ES-I3 (cell line): ENCODE data around the gene RTRAF.

Experiments
- H3K36me3 ChIP-seq: 2 replicates; pipeline ENCODE4 v1.6.1; 2013; ENCODE audit warnings: mild to moderate bottlenecking, low read length, control low read depth, moderate library complexity; ENCODE audit not compliant: insufficient read depth
- H3K4me1 ChIP-seq: 2 replicates; pipeline ENCODE4 v1.6.1; 2013; ENCODE audit warnings: mild to moderate bottlenecking, control low read depth, low read length; ENCODE audit not compliant: insufficient read depth
- H3K9ac ChIP-seq: 2 replicates; pipeline ENCODE4 v1.6.1; 2013; ENCODE audit warnings: low read depth, mild to moderate bottlenecking, low read length, moderate library complexity
- H3K9me3 ChIP-seq: 2 replicates; pipeline ENCODE4 v1.6.1; 2013; ENCODE audit warnings: mild to moderate bottlenecking, low read length, moderate library complexity; ENCODE audit not compliant: control insufficient read depth, insufficient read depth

RTRAF gene

DNA sequence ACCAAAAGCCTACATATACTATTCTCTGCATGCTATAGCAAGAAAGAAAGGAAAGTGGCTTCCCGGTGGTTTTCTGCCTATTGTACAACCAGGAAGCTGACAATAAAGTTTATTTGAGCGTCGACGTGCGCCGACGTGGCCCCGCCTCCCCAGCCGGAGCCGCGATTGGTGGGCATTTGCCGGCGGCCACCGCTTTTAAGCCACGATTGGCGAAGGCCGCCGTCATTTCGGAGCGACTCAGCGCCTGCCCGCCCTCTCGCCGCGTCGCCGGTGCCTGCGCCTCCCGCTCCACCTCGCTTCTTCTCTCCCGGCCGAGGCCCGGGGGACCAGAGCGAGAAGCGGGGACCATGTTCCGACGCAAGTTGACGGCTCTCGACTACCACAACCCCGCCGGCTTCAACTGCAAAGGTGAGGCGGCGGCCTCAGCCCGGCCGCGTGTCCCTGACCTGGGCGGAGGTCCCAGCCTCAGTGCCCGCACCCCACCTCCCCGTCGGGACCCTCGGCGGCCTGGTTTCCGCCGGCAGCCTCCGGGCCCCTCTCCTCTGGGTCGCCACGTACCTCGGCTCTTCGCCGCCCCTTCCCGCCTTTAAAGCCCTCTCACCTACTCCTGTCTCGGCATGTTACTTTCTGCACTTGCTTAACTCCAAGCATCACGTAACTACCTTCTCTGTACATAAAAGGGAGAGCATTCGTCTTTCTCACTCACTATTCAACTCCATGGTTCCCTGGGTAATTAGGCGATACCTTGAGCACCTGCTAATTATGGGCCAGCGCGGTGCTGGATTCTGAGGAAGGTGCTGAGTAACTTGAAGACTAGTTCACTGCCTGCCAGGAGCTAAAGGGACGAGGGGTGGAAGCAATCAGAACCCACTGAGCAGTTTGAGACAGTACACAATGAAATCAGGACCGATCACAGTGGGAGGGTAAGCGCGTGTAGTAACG, at the start of gene RTRAF:
Gene RTRAF (plus strand): TSS at position 254 of the 942 bp plus-strand sequence. CDS start 94 bp downstream, at position 348.
- Histone ChIP-seq H3K9me3 (no peaks in the 10 kb centered on the region), H3K9ac (peak within 1 kb of the TSS; percentile 86), H3K4me1 (no peaks in the 10 kb centered on the region), H3K36me3 (peaks cover 4% of the 10 kb centered on the region)

DNA sequence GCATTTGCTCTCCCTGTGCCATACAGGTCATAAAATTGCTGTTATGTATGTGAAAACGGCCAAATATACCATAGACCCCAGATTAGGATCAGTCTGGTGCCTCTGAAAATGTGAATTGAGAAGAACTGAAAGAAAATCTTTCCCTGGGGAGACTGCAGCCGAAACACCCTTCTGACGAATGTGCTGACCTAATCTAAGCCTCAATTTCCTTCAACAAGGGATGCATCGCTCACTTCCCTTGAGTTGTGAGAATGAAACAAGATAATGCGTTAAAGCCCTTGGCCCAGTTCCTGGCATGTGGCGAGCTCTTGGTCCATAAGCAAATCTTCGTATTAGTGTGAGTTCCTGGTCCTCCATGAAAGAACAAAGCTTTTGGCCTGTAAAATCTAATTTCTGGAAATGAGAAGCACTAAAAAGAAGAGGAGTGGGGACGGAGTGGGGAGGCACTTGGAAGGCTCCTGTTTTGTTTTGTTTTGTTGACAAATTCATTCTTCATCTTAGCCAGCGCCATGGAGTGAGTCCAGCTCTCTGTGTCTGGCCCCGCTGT, 49.5 kb upstream of the RTRAF start:
- H3K4me1 ChIP-seq, result peaks cover 4% of the 10 kb centered on the region; the same call in 1 of the 2 replicates
- no peaks in the 10 kb centered on the region for H3K36me3 ChIP-seq
- H3K9ac ChIP-seq, result no peak overlapping the region
- H3K9me3 ChIP-seq, result no peaks in the 10 kb centered on the region

DNA sequence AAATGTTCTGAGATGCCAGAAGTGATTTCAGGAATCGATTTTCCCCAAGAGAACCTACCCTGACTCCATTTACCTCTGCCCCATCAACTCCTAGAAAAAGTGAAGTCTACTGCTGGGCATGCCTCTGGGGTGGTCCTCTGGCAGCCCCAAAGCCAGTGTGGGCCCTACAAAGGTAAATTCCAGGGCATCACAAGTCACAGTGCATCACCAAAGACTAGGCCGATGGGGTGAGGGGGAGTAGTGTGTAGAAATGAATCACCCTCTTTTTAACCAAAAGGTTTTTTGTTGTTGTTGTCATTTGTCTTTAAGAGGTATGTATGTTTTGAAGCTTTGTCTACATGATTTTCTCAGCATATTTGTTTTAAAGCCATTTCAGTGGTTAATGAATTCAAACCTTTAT, 46.4 kb upstream of the RTRAF start:
- no peaks in the 10 kb centered on the region for H3K9me3 ChIP-seq

DNA sequence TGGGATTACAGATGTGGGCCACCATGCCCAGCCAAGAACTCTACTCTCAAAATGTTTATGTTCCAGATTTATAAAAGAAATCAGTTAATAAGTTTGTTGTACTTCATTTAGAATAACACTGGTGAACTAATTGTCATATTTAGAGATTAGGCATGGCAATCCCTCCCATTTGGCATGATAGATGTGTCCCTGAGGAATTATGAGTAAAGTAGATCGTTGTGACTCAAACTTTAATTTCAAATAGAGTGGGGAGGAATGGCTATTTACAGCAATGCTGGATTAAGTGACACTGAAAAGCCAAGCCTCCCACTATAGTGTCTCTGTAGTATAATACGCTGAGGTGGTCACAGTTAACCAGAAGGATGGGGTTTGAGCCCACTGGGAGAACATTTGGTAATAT, 39.3 kb upstream of the RTRAF start:
- H3K9me3 ChIP-seq, result no peaks in the 10 kb centered on the region
- H3K9ac ChIP-seq, result no peak overlapping the region
- H3K4me1 ChIP-seq, result no peaks in the 10 kb centered on the region
- no peaks in the 10 kb centered on the region; the same call in 1 of the 2 replicates for H3K36me3 ChIP-seq

More for the DNA sequence above, 46.4 kb upstream of the RTRAF start:
- no peaks in the 10 kb centered on the region; the same call in 1 of the 2 replicates for H3K36me3 ChIP-seq
- H3K9ac ChIP-seq, result no peak overlapping the region
- peaks cover 4% of the 10 kb centered on the region; the same call in 1 of the 2 replicates for H3K4me1 ChIP-seq

DNA sequence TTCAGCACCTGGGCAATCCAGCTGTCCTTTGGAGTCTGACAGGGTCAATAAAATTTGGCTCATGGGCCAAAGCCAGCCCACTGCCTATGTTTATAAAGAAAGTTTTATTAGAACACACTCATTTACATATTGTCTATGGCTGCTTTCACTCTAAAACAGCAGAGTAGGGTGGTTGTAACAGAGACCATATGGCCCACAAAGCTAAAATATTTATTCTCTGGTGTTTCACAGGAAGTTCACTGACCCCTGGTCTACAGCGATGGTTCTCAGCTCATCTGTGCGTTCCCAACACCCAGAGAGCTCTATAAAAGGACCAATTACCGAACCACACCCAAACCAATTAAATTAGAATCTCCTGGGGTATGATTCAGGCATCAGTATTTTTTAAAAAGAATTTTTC, 37.7 kb upstream of the RTRAF start:
- H3K9ac ChIP-seq, result no peak overlapping the region
- no peaks in the 10 kb centered on the region for H3K9me3 ChIP-seq
- no peaks in the 10 kb centered on the region for H3K4me1 ChIP-seq
- no peaks in the 10 kb centered on the region for H3K36me3 ChIP-seq

DNA sequence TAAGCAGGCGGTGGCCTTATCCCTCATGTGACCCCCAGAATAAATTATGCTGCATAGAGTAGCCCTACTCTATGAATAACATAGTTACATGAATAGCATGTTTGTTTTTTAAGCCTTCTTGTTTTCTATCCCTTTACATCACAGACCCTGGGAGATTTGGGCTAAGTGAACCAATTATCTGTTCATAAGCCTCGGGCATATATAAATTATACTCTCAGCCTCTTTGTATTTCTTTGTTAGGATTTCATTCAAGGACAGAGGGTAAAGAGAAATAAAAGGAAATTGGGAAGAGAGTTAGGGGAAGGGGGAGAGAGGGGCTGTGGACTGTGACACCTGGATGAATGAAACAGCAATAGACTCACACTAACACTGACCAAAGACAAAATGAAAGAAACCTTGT, 35.3 kb upstream of the RTRAF start:
- Histone ChIP-seq H3K36me3 (no peaks in the 10 kb centered on the region), H3K4me1 (no peaks in the 10 kb centered on the region), H3K9me3 (no peaks in the 10 kb centered on the region), H3K9ac (no peak overlapping the region)

DNA sequence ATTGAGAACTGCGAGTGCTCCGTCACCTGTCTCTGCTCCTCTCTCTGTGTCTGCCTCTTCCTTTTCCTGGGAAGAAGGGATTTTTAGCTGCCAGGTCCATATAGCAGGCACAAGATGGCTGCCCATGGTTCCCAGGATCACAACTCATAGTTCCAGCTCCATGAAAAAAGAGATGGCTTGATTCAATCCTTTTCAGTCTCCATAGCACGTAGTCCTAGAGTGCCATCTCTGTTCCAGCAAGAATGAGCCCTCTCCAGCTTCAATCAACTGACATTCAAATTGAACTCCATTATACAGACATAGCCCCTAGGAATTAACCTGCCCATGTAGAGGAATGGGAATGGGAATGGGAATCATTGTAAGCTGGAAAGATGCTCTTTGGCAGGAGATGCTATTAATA, 34.7 kb upstream of the RTRAF start:
- Histone ChIP-seq H3K9ac (no peak overlapping the region), H3K4me1 (no peaks in the 10 kb centered on the region), H3K9me3 (no peaks in the 10 kb centered on the region), H3K36me3 (no peaks in the 10 kb centered on the region; the same call in 1 of the 2 replicates)

DNA sequence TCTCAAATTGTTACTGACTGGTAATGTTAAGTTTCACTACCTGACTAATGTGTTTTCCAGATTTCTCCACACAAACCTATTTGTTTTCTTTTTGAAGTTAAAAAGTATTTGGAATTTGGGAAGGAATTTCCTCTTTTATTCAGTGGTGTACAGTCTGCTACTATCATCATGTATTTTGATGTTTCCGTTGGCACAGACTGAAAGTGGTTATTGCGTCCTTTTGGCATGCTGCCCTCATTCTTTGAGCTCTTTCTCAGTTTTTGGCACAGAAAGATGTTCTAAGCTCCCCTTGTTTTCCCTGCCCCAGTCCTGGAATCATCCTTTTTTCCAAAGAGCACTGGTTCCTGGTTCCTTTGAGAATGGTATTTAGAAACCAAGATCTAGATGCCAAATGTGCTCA, 31.4 kb upstream of the RTRAF start:
- H3K4me1 ChIP-seq, result no peaks in the 10 kb centered on the region
- H3K36me3 ChIP-seq, result no peaks in the 10 kb centered on the region; the same call in 1 of the 2 replicates
- H3K9ac ChIP-seq, result no peak overlapping the region
- H3K9me3 ChIP-seq, result no peaks in the 10 kb centered on the region

DNA sequence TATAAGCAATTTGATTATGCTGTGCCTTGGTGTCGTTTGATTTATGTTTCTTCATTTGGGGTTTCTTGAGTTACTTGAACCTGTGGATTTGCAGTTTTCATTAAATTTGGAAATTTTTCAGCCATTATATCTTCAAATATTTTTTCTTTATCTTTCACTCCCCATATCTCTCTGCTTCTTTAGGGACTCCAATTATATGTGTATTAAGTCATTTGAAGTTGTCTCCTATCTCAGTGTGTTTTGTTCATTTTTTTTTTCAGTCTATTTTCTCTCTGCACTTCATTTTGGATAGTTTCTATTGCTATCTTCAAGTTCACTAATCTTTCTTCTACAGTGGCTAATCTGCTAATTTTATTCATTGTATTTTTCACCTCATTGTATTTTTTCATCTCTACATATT, 29.4 kb upstream of the RTRAF start:
- no peaks in the 10 kb centered on the region; the same call in 1 of the 2 replicates for H3K36me3 ChIP-seq

DNA sequence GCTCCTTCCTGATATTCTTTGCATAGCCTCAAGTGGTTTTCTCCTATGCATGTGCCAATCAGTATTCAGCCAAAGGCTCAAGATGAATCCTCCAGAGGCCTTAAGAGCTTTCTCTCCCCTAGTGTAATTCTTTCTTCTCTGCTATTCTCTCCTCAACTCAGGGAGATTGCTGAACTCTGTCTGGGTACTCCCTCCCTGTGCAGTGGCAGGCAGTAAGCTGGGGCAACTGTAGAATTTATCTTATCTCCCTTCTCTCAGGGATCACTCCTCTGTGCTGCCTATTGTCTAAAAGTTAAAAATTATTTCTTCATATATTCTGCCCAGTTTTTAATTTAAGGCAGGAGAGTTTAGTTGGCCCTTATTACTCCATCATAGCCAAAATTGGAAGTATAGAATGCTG, 28.5 kb upstream of the RTRAF start:
- Histone ChIP-seq H3K9me3 (no peaks in the 10 kb centered on the region), H3K36me3 (no peaks in the 10 kb centered on the region; the same call in 1 of the 2 replicates), H3K9ac (no peak overlapping the region), H3K4me1 (no peaks in the 10 kb centered on the region)

More for the DNA sequence above, 29.4 kb upstream of the RTRAF start:
- Histone ChIP-seq H3K9me3 (no peaks in the 10 kb centered on the region), H3K4me1 (no peaks in the 10 kb centered on the region), H3K9ac (no peak overlapping the region)

DNA sequence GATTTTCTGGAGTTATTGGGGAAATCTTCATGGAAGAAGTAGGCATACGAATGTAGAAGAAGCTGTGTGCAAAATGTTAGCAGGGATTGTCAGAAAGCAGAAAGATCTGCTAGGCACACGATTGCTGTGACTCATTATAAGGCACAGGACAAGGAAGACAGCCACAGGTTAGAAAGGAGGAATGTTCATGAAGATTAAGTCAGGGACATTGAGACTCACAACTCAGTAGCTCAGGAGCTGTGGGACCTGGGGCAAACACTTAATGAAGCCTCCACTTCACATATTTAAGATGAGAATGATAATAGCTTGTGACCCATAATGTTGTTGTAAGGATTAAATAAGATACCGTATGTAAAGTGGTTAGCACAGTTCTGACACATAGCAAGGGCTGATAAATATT, 26.6 kb upstream of the RTRAF start:
- H3K9me3 ChIP-seq, result no peaks in the 10 kb centered on the region
- H3K4me1 ChIP-seq, result no peaks in the 10 kb centered on the region
- H3K9ac ChIP-seq, result no peak overlapping the region
- no peaks in the 10 kb centered on the region; the same call in 1 of the 2 replicates for H3K36me3 ChIP-seq

DNA sequence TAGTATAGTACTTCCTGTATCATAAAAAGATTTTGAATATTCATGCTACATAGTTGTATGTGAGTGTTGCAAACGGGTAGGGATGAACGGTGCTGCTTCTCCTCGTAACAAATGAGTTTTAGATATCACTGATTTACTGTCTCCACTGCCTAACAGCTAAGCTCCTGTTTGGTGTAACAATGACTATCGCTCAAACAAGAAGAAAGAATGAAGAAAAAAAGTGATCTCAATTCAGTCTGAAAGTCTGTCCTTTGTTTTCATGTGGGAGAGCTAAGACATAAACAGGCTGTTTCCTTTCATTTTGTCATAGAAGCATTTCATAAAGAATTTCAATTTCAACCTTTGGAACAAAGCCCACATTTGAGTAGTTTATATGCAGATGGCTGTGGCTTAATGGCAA, 26.1 kb upstream of the RTRAF start:
- Histone ChIP-seq H3K4me1 (no peaks in the 10 kb centered on the region), H3K9ac (no peak overlapping the region), H3K36me3 (no peaks in the 10 kb centered on the region; the same call in 1 of the 2 replicates), H3K9me3 (no peaks in the 10 kb centered on the region)

DNA sequence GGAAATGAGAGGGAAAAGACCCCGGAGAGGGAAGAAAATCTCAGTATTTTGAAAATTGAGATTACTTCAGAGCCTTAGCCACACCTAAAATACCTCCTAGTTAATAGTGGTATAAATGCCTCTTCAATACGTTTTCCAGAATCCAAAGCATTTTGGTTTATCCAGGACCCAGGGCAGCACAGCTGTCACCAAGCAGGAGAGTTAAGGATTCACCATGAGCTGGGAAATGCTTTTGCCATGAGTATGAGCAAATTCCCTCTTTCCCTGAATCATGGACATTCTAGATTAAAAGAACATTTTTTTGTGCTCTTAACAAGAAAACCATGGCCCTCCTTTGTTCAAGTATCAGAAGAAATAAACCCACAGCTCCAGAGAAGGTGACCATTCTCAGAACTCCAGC, 21.8 kb upstream of the RTRAF start:
- H3K9ac ChIP-seq, result no peak overlapping the region
- no peaks in the 10 kb centered on the region for H3K9me3 ChIP-seq
- no peaks in the 10 kb centered on the region for H3K4me1 ChIP-seq
- H3K36me3 ChIP-seq, result no peaks in the 10 kb centered on the region

DNA sequence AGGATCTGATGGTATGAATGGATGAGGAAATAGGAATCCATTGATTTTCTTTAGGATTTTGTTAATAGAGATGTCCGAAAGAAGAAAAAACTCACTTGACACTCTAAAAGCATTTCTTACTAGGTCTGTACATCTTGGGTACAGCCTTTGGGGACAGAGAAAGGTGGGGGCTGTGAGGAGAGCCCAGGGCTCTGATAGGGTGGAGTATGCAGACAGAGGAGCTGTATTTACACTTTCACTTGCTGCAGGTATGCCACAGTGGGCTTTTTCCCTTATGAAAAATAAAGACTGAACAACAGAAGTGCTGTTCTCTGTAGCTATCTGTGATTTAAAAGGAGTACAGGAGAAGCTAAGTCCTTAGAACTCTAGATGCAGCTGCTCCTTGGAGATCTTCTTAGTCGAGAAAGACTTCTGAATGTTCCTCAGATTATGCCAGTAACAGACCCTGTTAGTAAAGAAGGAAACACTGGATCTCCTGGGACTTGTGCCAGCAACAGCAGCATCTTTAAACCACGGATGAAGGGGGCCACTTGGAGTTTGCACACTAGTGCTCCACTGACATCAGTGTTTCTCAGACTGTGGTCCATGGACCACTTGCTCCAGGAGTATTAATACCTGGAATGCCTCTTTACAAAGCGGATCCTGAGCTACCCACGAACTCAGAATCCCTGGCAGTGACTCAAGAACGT, 19.4 kb upstream of the RTRAF start:
- Histone ChIP-seq H3K36me3 (no peaks in the 10 kb centered on the region), H3K4me1 (no peaks in the 10 kb centered on the region), H3K9me3 (no peaks in the 10 kb centered on the region), H3K9ac (no peak overlapping the region)
